Hair follicle dermal papilla cell (primary cell): ENCODE measurements around the gene COLQ. TPM values are rescaled to one million over a fixed set of nuclear protein-coding genes. Genes with fewer than 3 reads are reported as not detected.

Experiments used
- small RNA-seq: library from RNA; depleted of rRNA; stranded (forward); fragments of <200 nt; gene quantifications from one replicate; pipeline ENCODE3, GENCODE V24; 2012
- total RNA-seq: library from RNA; depleted of rRNA; stranded (reverse); fragments of >200 nt; gene quantifications from 2 replicates; pipeline ENCODE4 v1.2.3, GENCODE V29; 2012

Gene COLQ
- 0.61 and 0.81 TPM in 2 replicates for total RNA-seq

GRCh38 chr3:15521573-15521965 is at the start of gene COLQ:
COLQ (minus strand) TSS chr3:15521706; CDS start chr3:15521625, 81 bp downstream.

GRCh38 chr3:15427182-15427880 is 94.2 kb downstream of the COLQ start, which contains the start of the genes EAF1 and METTL6:
EAF1 (plus strand) TSS chr3:15427598; CDS start chr3:15427780, 182 bp downstream.
METTL6 (minus strand) TSS chr3:15427544; CDS start chr3:15426511, 1,033 bp downstream.

Small RNA genes lying within 50 kb of the gene (small RNA-seq; reads per million reads assigned to genes)
- gene MIR4270 (not detected), gene RN7SL110P (not detected), gene RNU6-1024P (not detected)

Other genes starting within 250 kb of the COLQ start
- 35.1 and 36.3 TPM in 2 replicates for gene SH3BP5, start 189.1 kb downstream of the COLQ start, total RNA-seq
- gene METTL6, start 94.2 kb downstream of the COLQ start, total RNA-seq, result 21.6 and 23.1 TPM in 2 replicates
- gene EAF1, start 94.1 kb downstream of the COLQ start, total RNA-seq, result 21.1 and 26.3 TPM in 2 replicates
- 24.5 and 25.0 TPM in 2 replicates for gene HACL1, start 79.9 kb upstream of the COLQ start, total RNA-seq
- gene BTD, start 80.0 kb upstream of the COLQ start, total RNA-seq, result 26.0 and 35.2 TPM in 2 replicates